ENCODE measurements around the gene BATF2.

DNA sequence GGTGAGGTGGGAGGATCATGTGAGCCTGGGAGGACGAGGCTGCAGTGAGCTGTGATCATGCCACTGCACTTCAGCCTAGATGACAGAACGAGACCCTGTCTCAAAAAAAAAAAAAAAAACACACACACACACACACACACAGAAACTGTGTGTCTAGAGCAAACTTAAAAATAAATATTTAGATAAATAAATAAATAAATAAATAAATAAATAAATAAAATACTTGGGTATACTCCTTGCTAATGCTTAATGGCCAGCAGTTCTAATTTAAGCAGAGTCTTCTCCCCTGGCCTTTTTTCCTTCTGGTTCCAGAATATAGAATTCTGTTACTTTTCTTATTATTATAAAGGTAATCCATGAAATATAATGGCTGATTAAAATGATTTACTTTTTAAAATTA lies 12.1 kb upstream of the BATF2 start:
- TF ChIP-seq EP300 (IDR thresholded peaks at IDR 0.05), result no peak
- no peak for TF ChIP-seq BHLHE40 (IDR thresholded peaks at IDR 0.05; ENCODE audit: low read depth, low read length)
- no peak for TF ChIP-seq TFCP2L1 (CRISPR knock-in tag; IDR thresholded peaks at IDR 0.05)
- TF ChIP-seq MAFK (IDR thresholded peaks at IDR 0.05; ENCODE audit: partially characterized antibody), result no peak
- no peak for TF ChIP-seq MYC (IDR thresholded peaks at IDR 0.05; ENCODE audit: borderline replicate concordance, low read length)
- no peak for TF ChIP-seq RNF2 (IDR thresholded peaks at IDR 0.05; ENCODE audit: borderline replicate concordance, low read depth)

All from A549 (cell line).